SU-DHL-6 (cell line): ENCODE measurements around the gene NRG3.

ENCODE experiments used
- EZH2phosphoT487 ChIP-seq: fragments of 200-600 bp; sonication (generic), shearing (Covaris generic); conservative IDR thresholded peaks from 2 replicates; pipeline ENCODE4 v1.6.1; 2018; ENCODE audit warnings: mild to moderate bottlenecking, antibody characterized with exemption, low read length, moderate library complexity, mixed read lengths
- TF ChIP-seq, protein P1 (sequence below): fragments of 200-600 bp; sonication (generic); IDR thresholded peaks from one replicate; pipeline ENCODE4 v1.5.1; 2017; ENCODE audit warnings: antibody characterized with exemption, mild to moderate bottlenecking, low read length, moderate library complexity; ENCODE audit not compliant: insufficient read depth, poor library complexity, severe bottlenecking

DNA sequence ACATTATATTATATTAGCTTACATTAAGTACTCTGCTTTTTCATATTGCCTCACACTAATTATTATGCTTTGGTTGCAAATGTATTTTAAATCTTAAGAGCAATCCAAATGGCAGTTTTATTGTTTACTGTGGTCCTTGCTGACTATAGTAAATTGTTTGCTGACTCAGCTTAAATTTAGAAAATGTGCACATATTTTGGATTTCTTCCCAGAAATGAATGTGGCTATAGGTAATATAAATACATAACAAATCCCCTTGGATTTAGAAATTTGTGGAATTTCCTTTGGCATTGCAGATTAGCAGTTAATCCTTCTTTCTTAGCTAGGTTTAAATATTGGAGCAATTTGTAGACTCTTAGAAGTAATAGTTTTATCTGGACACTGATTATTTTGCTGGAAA is 565.8 kb downstream of the NRG3 start:
- TF ChIP-seq, protein P1, sequence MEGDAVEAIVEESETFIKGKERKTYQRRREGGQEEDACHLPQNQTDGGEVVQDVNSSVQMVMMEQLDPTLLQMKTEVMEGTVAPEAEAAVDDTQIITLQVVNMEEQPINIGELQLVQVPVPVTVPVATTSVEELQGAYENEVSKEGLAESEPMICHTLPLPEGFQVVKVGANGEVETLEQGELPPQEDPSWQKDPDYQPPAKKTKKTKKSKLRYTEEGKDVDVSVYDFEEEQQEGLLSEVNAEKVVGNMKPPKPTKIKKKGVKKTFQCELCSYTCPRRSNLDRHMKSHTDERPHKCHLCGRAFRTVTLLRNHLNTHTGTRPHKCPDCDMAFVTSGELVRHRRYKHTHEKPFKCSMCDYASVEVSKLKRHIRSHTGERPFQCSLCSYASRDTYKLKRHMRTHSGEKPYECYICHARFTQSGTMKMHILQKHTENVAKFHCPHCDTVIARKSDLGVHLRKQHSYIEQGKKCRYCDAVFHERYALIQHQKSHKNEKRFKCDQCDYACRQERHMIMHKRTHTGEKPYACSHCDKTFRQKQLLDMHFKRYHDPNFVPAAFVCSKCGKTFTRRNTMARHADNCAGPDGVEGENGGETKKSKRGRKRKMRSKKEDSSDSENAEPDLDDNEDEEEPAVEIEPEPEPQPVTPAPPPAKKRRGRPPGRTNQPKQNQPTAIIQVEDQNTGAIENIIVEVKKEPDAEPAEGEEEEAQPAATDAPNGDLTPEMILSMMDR = no peak
- TF ChIP-seq EZH2phosphoT487 = no peak
